Measurements from ENCODE around the gene DNM3.
A peak's percentile ranks its signal among the peaks of the same experiment; 100 is the strongest.

The DNM3 gene

GRCh38 chr1:172382990-172383389 is 541.7 kb downstream of the DNM3 start:
- no peak for DNase-seq (ENCODE audit: low read depth in 2 of 2, low spot score in 1 of 2)

GRCh38 chr1:172383536-172383935 is 542.2 kb downstream of the DNM3 start:
- no peak for DNase-seq (ENCODE audit: low read depth in 2 of 2, low spot score in 1 of 2)

GRCh38 chr1:172384656-172385055 is 543.4 kb downstream of the DNM3 start:
- no peak for DNase-seq (ENCODE audit: low read depth in 2 of 2, low spot score in 1 of 2)

- DNase-seq (ENCODE audit: low read depth in 2 of 2, low spot score in 1 of 2) = no peak
Observed at GRCh38 chr1:172386046-172386445, 544.7 kb downstream of the DNM3 start.

GRCh38 chr1:172388490-172388889 is 547.2 kb downstream of the DNM3 start:
- no peak for DNase-seq (ENCODE audit: low read depth in 2 of 2, low spot score in 1 of 2)

- no peak for DNase-seq (ENCODE audit: low read depth in 2 of 2, low spot score in 1 of 2)
Observed at GRCh38 chr1:172390301-172390682, 549.0 kb downstream of the DNM3 start.

GRCh38 chr1:172390683-172391551 is 549.6 kb downstream of the DNM3 start:
- DNase-seq (ENCODE audit: low read depth in 2 of 2, low spot score in 1 of 2) = no peak

GRCh38 chr1:172391976-172392375 is 550.7 kb downstream of the DNM3 start:
- DNase-seq (ENCODE audit: low read depth in 2 of 2, low spot score in 1 of 2) = no peak

GRCh38 chr1:172393354-172393753 is 552.1 kb downstream of the DNM3 start:
- no peak for DNase-seq (ENCODE audit: low read depth in 2 of 2, low spot score in 1 of 2)

- peak; percentile 22 to 36 for DNase-seq (ENCODE audit: low read depth in 2 of 2, low spot score in 1 of 2)
Observed at GRCh38 chr1:172394141-172394751, 552.9 kb downstream of the DNM3 start.

GRCh38 chr1:172394811-172395210 is 553.5 kb downstream of the DNM3 start:
- DNase-seq (ENCODE audit: low read depth in 2 of 2, low spot score in 1 of 2) = no peak

- no peak for DNase-seq (ENCODE audit: low read depth in 2 of 2, low spot score in 1 of 2)
Observed at GRCh38 chr1:172395576-172395975, 554.3 kb downstream of the DNM3 start.

- DNase-seq (ENCODE audit: low read depth in 2 of 2, low spot score in 1 of 2) = no peak
Observed at GRCh38 chr1:172397221-172397620, 555.9 kb downstream of the DNM3 start.

GRCh38 chr1:172397633-172398032 is 556.3 kb downstream of the DNM3 start:
- DNase-seq (ENCODE audit: low read depth in 2 of 2, low spot score in 1 of 2) = no peak

GRCh38 chr1:172398193-172398592 is 556.9 kb downstream of the DNM3 start:
- DNase-seq (ENCODE audit: low read depth in 2 of 2, low spot score in 1 of 2) = no peak

- DNase-seq (ENCODE audit: low read depth in 2 of 2, low spot score in 1 of 2) = no peak
Observed at GRCh38 chr1:172398970-172399755, 557.9 kb downstream of the DNM3 start.

GRCh38 chr1:172399756-172400721 is 558.7 kb downstream of the DNM3 start:
- no peak for DNase-seq (ENCODE audit: low read depth in 2 of 2, low spot score in 1 of 2)

- DNase-seq (ENCODE audit: low read depth in 2 of 2, low spot score in 1 of 2) = no peak
Observed at GRCh38 chr1:172400722-172401105, 559.4 kb downstream of the DNM3 start.

GRCh38 chr1:172401477-172401876 is 560.2 kb downstream of the DNM3 start:
- DNase-seq (ENCODE audit: low read depth in 2 of 2, low spot score in 1 of 2) = no peak

- no peak for DNase-seq (ENCODE audit: low read depth in 2 of 2, low spot score in 1 of 2)
Observed at GRCh38 chr1:172401892-172402291, 560.6 kb downstream of the DNM3 start.
